Calu3 (cell line): Measurements from ENCODE around the gene DNAJC12. TPM values are rescaled to one million over a fixed set of nuclear protein-coding genes. Genes with fewer than 3 reads are reported as not detected.
"Not testable (repeated sequence)": the region's sequence is repeated elsewhere in the genome, so short reads cannot be mapped to it uniquely, and the experiment has no call there.

Source experiments
- BruUV-seq: library from RNA; stranded (reverse); fragments of 400-500 nt; replicated peaks from 2 replicates; lab custom pipeline; 2021; lab: Mats Ljungman, UMichigan
- CTCF ChIA-PET: fragments of 300-600 bp; sonication (Branson Sonifier 250); formaldehyde crosslinking; loops from one replicate; lab custom pipeline; 2022; ENCODE audit warnings: antibody characterized with exemption; lab: Charles Lee
- DNase-seq: peaks from one replicate; pipeline ENCODE4 v3.0.0; 2022
- H3K27ac Mint-ChIP-seq: one replicate; pipeline ENCODE4 v1.8.0; 2022; ENCODE audit warnings: mixed read lengths; ENCODE audit not compliant: unreplicated experiment
- H3K27me3 Mint-ChIP-seq: one replicate; pipeline ENCODE4 v1.8.0; 2022; ENCODE audit warnings: mixed read lengths; ENCODE audit not compliant: unreplicated experiment
- H3K36me3 Mint-ChIP-seq: one replicate; pipeline ENCODE4 v1.8.0; 2022; ENCODE audit warnings: mild to moderate bottlenecking, moderate library complexity, mixed read lengths; ENCODE audit not compliant: insufficient read depth, unreplicated experiment
- H3K4me1 Mint-ChIP-seq: one replicate; pipeline ENCODE4 v1.8.0; 2022; ENCODE audit warnings: mild to moderate bottlenecking, low read depth, mixed read lengths; ENCODE audit not compliant: unreplicated experiment
- H3K4me3 Mint-ChIP-seq: one replicate; pipeline ENCODE4 v1.8.0; 2022; ENCODE audit warnings: mild to moderate bottlenecking, low read depth, moderate library complexity, mixed read lengths; ENCODE audit not compliant: unreplicated experiment
- H3K9me3 Mint-ChIP-seq: one replicate; pipeline ENCODE4 v1.8.0; 2022; ENCODE audit warnings: low read depth, mixed read lengths; ENCODE audit not compliant: unreplicated experiment
- intact Hi-C: fragments of 100-400 bp; cut with micrococcal nuclease; formaldehyde crosslinking; loops from one replicate; pipeline ENCODE4 v1.10.0; 2022; ENCODE audit not compliant: unreplicated experiment
- total RNA-seq: library from RNA; stranded (reverse); gene quantifications from 2 replicates; pipeline ENCODE4 v1.2.3, GENCODE V29; 2022
- TF ChIP-seq, protein P1 (sequence below): fragments of 200-600 bp; IDR thresholded peaks from one replicate; pipeline ENCODE4 v1.8.0; 2022; ENCODE audit warnings: antibody characterized with exemption; ENCODE audit not compliant: unreplicated experiment

Gene DNAJC12
- total RNA-seq, 1 experiment from 2014 or later: 0.80 TPM

DNA sequence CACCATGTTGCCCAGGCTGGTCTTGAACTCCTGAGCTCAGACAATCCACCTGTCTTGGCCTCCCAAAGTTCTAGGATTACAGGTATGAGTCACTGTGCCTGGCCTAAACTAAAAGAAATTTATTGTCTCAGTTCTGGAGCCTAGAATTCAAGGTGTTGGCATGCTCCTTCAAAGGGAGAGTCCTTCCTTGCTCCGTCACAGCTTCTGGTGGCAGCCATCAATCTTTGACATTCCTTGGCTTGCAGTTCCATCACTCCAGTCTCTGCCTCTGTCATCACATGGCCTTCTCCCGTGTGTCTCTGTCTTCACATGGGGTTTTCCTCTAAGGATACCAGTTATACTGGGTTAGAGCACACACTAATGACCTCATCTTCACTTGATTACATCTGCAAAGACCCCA lies 55.5 kb downstream of the DNAJC12 start:
- CTCF ChIA-PET: interaction anchor here (1.6 kb wide), 1 partner anchor 85 kb away, joined by 7 read pairs; no protein-coding TSS in a partner anchor
- H3K36me3 Mint-ChIP-seq: no peaks in the 10 kb centered on the region

DNA sequence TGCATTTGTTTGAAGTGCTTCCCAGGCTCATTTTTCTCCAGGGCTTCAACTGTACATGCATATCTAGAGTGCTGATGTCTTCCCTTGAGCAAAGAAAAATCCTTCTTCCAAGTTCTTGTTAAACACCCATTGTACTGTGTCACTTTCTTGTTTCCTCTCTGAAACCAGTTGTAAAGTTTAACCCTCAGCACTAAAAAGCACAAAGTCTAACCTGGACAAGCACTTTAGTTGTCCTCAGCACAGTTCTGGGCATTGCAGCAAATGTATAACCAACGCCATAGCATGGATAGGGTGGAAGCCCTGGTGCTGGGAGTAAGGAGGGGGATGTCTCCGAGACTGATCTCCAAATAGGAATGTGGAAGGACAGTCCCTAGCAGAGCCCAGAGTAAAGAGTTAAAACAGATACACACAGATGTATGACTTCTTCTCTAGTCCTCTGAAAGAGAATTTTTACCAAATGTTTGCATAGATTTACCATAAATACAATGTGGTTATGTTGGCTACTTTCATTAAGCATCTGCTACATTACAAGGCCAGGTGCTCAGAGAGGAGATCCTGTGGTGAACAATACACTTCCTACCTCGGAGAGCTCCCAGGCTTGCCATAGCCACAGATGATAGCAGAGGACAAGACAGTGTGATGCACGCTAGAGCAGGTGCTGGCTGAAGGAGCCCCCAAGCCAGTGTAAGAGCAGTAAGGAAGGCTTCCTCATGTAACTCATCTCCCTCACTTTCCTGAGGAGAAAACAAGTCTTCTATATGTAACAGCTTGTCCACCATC lies 57.0 kb downstream of the DNAJC12 start:
- no peaks in the 10 kb centered on the region for H3K36me3 Mint-ChIP-seq
- BruUV-seq: no TSS peak
- intact Hi-C loops: loop anchor here (1.0 kb wide), 2 partner anchors 84 to 115 kb away; no protein-coding TSS in a partner anchor
- DNase-seq: no peak
- H3K27me3 Mint-ChIP-seq: peaks cover 8% of the 10 kb centered on the region
- TF ChIP-seq, protein P1, sequence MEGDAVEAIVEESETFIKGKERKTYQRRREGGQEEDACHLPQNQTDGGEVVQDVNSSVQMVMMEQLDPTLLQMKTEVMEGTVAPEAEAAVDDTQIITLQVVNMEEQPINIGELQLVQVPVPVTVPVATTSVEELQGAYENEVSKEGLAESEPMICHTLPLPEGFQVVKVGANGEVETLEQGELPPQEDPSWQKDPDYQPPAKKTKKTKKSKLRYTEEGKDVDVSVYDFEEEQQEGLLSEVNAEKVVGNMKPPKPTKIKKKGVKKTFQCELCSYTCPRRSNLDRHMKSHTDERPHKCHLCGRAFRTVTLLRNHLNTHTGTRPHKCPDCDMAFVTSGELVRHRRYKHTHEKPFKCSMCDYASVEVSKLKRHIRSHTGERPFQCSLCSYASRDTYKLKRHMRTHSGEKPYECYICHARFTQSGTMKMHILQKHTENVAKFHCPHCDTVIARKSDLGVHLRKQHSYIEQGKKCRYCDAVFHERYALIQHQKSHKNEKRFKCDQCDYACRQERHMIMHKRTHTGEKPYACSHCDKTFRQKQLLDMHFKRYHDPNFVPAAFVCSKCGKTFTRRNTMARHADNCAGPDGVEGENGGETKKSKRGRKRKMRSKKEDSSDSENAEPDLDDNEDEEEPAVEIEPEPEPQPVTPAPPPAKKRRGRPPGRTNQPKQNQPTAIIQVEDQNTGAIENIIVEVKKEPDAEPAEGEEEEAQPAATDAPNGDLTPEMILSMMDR: no peak
- H3K4me1 Mint-ChIP-seq: no peaks in the 10 kb centered on the region
- no peak overlapping the region for H3K4me3 Mint-ChIP-seq
- CTCF ChIA-PET: interaction anchor here (1.6 to 2.2 kb wide), 3 partner anchors 83 to 114 kb away, joined by 7 to 40 read pairs (median 12); no protein-coding TSS in a partner anchor
- H3K9me3 Mint-ChIP-seq: no peaks in the 10 kb centered on the region
- no peak overlapping the region for H3K27ac Mint-ChIP-seq

More for the DNA sequence above, 55.5 kb downstream of the DNAJC12 start:
- no peak for DNase-seq
- intact Hi-C loops: no loop called here
- Mint-ChIP-seq H3K4me3 (no peak overlapping the region), H3K27ac (no peak overlapping the region), H3K9me3 (no peaks in the 10 kb centered on the region), H3K4me1 (no peaks in the 10 kb centered on the region), H3K27me3 (peaks cover 8% of the 10 kb centered on the region)
- TF ChIP-seq, protein P1: no peak
- no TSS peak for BruUV-seq

DNA sequence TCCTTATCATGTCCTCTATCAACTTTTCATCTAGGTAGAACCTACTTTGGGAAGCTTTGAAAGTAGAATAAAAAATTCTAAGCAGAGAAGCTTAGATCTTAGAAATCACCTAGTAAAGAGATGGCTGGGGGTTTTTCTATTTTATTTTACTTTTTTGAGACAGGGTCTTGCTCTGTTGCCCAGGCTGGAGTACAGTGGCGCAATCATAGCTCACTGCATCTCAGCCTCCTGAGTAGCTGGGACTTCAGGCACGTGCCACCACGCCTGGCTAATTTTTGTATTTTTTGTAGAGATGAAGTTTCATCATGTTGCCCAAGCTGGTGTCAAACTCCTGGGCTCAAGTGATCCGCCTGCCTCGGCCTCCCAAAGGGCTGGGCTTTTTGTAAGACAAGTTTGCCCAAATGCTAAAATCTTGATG lies 57.8 kb downstream of the DNAJC12 start:
- intact Hi-C loops: loop anchor here (1.0 kb wide), 2 partner anchors 83 to 114 kb away; no protein-coding TSS in a partner anchor
- not testable (repeated sequence) for H3K27me3 Mint-ChIP-seq, H3K4me3 Mint-ChIP-seq, H3K4me1 Mint-ChIP-seq, H3K27ac Mint-ChIP-seq, DNase-seq, H3K9me3 Mint-ChIP-seq, BruUV-seq, H3K36me3 Mint-ChIP-seq
- CTCF ChIA-PET: interaction anchor here (0.7 to 2.2 kb wide), 7 partner anchors 8 to 114 kb away, joined by 3 to 40 read pairs (median 4); partner anchors contain the start of gene CTNNA3

DNA sequence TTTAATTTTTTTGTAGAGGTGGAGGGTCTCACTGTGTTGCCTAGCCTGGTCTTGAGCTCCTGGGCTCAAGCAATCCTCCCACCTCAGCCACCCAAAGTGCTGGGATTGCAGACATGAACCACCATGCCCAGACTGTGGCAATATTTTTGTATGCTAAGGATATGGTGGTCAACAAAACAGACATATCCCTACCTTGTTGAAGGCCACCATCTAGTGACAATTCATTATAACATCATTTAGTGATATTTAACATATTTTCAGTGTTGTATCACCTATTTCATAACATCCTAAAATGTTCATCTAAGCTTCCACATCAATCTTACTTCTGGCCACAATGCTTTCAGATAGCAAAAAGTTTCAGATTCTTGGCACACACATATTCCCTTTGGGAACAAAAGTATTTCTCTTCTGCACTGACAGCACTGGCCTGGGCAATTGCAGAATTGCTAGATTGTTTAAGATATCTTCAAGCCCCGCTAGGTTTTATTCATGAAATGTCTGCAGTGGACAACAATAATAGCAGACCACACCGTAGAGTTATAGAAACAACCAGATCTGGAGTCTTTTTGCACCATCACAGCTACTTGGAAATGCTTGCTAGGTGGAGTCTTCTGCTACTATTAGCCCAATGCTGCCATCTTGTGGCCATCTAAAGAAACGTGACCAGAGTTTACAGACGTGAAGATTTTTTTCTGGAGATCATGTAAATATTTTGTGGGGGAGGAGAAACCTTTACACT lies 58.4 kb downstream of the DNAJC12 start:
- H3K4me3 Mint-ChIP-seq: no peak overlapping the region
- H3K27ac Mint-ChIP-seq: no peak overlapping the region
- TF ChIP-seq, protein P1: peak; percentile 75
- H3K4me1 Mint-ChIP-seq: no peaks in the 10 kb centered on the region
- intact Hi-C loops: loop anchor here (1.0 to 10.0 kb wide), 3 partner anchors 82 to 235 kb away; no protein-coding TSS in a partner anchor
- no TSS peak for BruUV-seq
- peak; percentile 79 for DNase-seq
- CTCF ChIA-PET: interaction anchor here (0.6 to 2.2 kb wide), 9 partner anchors 8 to 113 kb away, joined by 3 to 40 read pairs (median 4); partner anchors contain the start of gene CTNNA3
- peaks cover 8% of the 10 kb centered on the region for H3K27me3 Mint-ChIP-seq
- H3K9me3 Mint-ChIP-seq: no peaks in the 10 kb centered on the region
- H3K36me3 Mint-ChIP-seq: no peaks in the 10 kb centered on the region
